Pancreas (tissue), 10 donors: Measurements from ENCODE around the gene NLGN4Y. TPM values are rescaled to one million over a fixed set of nuclear protein-coding genes. Genes with fewer than 3 reads are reported as not detected.

Source experiments
- ATAC-seq, 4 donors: fragments of 200-7000 bp; cut with Tn5 transposase; one replicate each; pipeline versions ENCODE4 v1.8.0 to v1.9.1; 2020; ENCODE audit warnings: mild to moderate bottlenecking in 4 of 4, moderate library complexity in 4 of 4
- DNase-seq, 6 donors: peaks; one replicate each; pipeline ENCODE4 v3.0.0-alpha.2; 2020
- FAIRE-seq: peaks from 2 replicates; lab custom pipeline; 2012; peaks lifted over from hg19 to GRCh38; lab: Jason Lieb, UNC
- H3K27ac ChIP-seq, 4 donors: fragments of 200-600 bp; sonication (generic); 1 replicate in 3 of 4; 2 replicates in 1 of 4; pipeline versions ENCODE4 v1.5.0 to v1.8.0; 2020
- H3K27me3 ChIP-seq, 4 donors: fragments of 200-600 bp; one replicate each; pipeline ENCODE4 v1.8.0; 2021
- H3K36me3 ChIP-seq, 3 donors: fragments of 200-600 bp; sonication (generic) in 1 of 3; one replicate each; pipeline versions ENCODE4 v1.5.0 to v1.8.0; 2020 to 2021
- H3K4me1 ChIP-seq, 3 donors: fragments of 200-600 bp; one replicate each; pipeline ENCODE4 v1.8.0; 2021
- H3K4me3 ChIP-seq, 4 donors: fragments of 200-600 bp; sonication (generic) in 2 of 4; one replicate each; pipeline versions ENCODE4 v1.5.0 to v1.8.0; 2020 to 2021
- H3K9me3 ChIP-seq, 4 donors: fragments of 200-600 bp; one replicate each; pipeline ENCODE4 v1.8.0; 2021
- WGBS, 2 donors: extraction: QIAGEN DNeasy Blood & Tissue Kit; methylation state at CpG; one replicate each; pipeline ENCODE4 v1.1.7; 2013; 5-methylcytosine and 5-hydroxymethylcytosine counted together
- intact Hi-C, 3 donors: fragments of 100-400 bp; cut with DNase I; formaldehyde crosslinking; loops; one replicate each; pipeline versions ENCODE4 v1.11.1 to v1.14.2; 2022
- polyA plus RNA-seq, 2 donors: library from polyadenylated mRNA; stranded (reverse); fragments of 200-250 nt; gene quantifications; one replicate each; pipeline ENCODE4 v1.2.3, GENCODE V29; 2013
- total RNA-seq, 6 donors: library from RNA; stranded (reverse); fragmentation: NEBNext Ultra II Directional in 4 of 6; extraction: Animal tissue kit (Norgen Biotek cat#: 25700) in 4 of 6; gene quantifications; one replicate each; pipeline versions ENCODE4 v1.2.1 to v1.2.4, GENCODE V29; 2021 to 2023
- TF ChIP-seq, protein P1 (sequence below), 4 donors: fragments of 200-600 bp; sonication (generic) in 3 of 4; IDR thresholded peaks; one replicate each; pipeline versions ENCODE4 v1.5.0 to v1.8.0; 2021; ENCODE audit warnings: antibody characterized with exemption in 4 of 4
- donor health status: healthy with polysubstance abuse.
- donor health status: DM: no; HTN: no; CAD: no; lungs with moderate emphysema.
- donor health status: DM: no; HTN: no; CAD: no.
- donor health status: control.
- donor health status: control.
- donor health status: Bipolar disorder and iron deficiency.
- donor health status: DM: yes; HTN: yes; CAD: no.
- donor health status: DM: no; HTN: no; CAD: no.
- donor health status: DM: no; HTN: no; CAD: no.
- donor health status: DM: yes; HTN: yes; CAD: no.

NLGN4Y gene
- total and polyA plus RNA-seq, 8 donors: 2.3 to 2.5 TPM; not detected in 6

DNA sequence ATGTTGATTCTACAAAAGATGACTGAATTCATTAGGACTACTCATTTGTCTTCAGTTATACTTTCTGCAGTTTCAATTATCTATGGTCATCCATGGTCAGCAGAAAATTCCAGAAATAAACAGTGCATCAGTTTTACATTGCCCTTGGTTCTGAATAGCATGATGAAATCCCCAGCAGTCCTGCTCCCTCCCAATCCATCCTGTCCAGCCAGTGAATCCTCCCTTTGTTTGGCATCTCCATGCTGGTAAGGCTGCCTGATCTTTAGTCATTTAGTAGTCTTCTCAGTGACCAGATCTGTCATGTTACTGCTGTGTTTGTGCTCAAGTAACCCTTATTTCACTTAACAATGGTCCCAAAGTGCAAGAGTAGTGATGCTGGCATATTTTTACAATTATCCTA, 239.3 kb downstream of the NLGN4Y start:
- no peak overlapping the region for H3K4me3 ChIP-seq
- no peaks in the 10 kb centered on the region for H3K27me3 ChIP-seq
- no peak for DNase-seq
- no peak overlapping the region for H3K27ac ChIP-seq
- no peaks in the 10 kb centered on the region for H3K9me3 ChIP-seq
- no peak for FAIRE-seq
- TF ChIP-seq, protein P1, sequence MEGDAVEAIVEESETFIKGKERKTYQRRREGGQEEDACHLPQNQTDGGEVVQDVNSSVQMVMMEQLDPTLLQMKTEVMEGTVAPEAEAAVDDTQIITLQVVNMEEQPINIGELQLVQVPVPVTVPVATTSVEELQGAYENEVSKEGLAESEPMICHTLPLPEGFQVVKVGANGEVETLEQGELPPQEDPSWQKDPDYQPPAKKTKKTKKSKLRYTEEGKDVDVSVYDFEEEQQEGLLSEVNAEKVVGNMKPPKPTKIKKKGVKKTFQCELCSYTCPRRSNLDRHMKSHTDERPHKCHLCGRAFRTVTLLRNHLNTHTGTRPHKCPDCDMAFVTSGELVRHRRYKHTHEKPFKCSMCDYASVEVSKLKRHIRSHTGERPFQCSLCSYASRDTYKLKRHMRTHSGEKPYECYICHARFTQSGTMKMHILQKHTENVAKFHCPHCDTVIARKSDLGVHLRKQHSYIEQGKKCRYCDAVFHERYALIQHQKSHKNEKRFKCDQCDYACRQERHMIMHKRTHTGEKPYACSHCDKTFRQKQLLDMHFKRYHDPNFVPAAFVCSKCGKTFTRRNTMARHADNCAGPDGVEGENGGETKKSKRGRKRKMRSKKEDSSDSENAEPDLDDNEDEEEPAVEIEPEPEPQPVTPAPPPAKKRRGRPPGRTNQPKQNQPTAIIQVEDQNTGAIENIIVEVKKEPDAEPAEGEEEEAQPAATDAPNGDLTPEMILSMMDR (IDR thresholded peaks at IDR 0.05): no peak
- no peak for ATAC-seq
- intact Hi-C loops: no loop called here
- no peaks in the 10 kb centered on the region for H3K4me1 ChIP-seq
- no peaks in the 10 kb centered on the region for H3K36me3 ChIP-seq

DNA sequence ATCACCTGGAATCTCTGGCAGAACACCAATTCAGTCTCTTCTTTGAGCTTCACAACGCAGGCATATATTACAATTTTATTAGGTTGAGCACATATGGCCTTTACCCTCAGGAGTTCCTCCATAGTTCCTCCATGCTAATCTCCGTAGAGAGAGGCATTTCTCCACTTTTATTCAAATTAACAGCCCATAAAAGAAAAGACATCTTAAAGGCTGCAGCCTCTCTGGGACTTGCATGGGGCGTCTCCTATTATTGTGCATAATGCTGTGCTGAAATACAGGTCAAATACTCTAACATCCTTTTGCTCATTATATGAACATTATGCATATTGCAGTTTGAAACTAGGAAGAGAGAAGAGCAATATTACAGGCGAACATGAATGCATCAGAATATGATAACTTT, 253.9 kb downstream of the NLGN4Y start:
- no peak for FAIRE-seq
- TF ChIP-seq, protein P1 (IDR thresholded peaks at IDR 0.05): no peak
- Histone ChIP-seq H3K27ac (no peak overlapping the region), H3K4me1 (no peaks in the 10 kb centered on the region), H3K27me3 (no peaks in the 10 kb centered on the region), H3K9me3 (no peaks in the 10 kb centered on the region), H3K4me3 (no peak overlapping the region), H3K36me3 (no peaks in the 10 kb centered on the region)
- intact Hi-C loops: no loop called here
- ATAC-seq: no peak
- 72% methylated on average over 4 of the region's 4 CpGs; no CpG with 5 or more reads in 1 of the 2 donors for WGBS, 2 donors
- no peak for DNase-seq

DNA sequence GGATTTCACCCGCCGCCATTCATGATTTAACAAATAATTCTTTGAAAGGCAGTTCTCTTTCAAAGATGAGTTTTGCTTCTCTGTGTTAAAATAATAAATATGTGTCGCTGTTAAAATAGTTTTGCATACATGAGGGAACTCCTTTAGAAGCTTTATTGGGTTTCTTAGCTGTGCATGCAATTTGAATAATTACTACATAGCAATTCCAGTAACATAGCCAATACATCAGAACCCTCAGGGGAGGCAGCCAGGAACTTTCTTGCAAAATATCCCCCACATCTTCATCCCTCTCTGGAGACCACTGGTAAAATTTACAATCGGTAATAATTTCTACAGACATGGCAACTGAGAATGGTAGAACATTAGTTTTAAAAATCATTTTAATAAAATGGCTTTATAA, 268.8 kb downstream of the NLGN4Y start:
- Histone ChIP-seq H3K36me3 (no peaks in the 10 kb centered on the region), H3K4me1 (no peaks in the 10 kb centered on the region), H3K27ac (no peak overlapping the region), H3K9me3 (no peaks in the 10 kb centered on the region), H3K27me3 (no peaks in the 10 kb centered on the region), H3K4me3 (no peak overlapping the region)
- TF ChIP-seq, protein P1 (IDR thresholded peaks at IDR 0.05): no peak
- DNase-seq (no peak), ATAC-seq (no peak), FAIRE-seq (no peak)
- WGBS, 2 donors: 88% methylated on average over 4 of the region's 4 CpGs; no CpG with 5 or more reads in 1 of the 2 donors
- intact Hi-C loops: no loop called here

DNA sequence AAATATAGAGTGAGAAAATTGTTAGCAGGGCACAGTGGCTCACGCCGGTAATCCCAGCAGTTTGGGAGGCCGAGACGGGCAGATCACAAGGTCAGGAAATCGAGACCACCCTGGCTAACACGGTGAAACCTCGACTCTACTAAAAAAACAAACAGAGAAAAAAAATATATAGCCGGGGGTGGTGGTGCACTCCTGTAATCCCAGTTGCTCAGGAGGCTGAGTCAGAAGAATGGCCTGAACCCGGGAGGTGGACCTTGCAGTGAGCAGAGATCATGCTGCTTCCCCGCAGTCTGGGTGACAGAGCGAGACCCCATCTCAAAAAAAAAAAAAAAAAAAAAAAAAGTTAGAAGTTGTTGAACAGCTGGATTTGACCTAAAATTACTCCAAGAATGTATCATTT, 269.3 kb downstream of the NLGN4Y start:
- no peaks in the 10 kb centered on the region for H3K27me3 ChIP-seq
- H3K4me3 ChIP-seq: no peak overlapping the region
- H3K36me3 ChIP-seq: no peaks in the 10 kb centered on the region
- no peak for FAIRE-seq
- 78% methylated on average over 11 of the region's 11 CpGs; no CpG with 5 or more reads in 1 of the 2 donors for WGBS, 2 donors
- no peak for ATAC-seq
- no peak overlapping the region for H3K27ac ChIP-seq
- TF ChIP-seq, protein P1 (IDR thresholded peaks at IDR 0.05): no peak
- intact Hi-C loops: no loop called here
- no peaks in the 10 kb centered on the region for H3K4me1 ChIP-seq
- no peak for DNase-seq
- no peaks in the 10 kb centered on the region for H3K9me3 ChIP-seq

DNA sequence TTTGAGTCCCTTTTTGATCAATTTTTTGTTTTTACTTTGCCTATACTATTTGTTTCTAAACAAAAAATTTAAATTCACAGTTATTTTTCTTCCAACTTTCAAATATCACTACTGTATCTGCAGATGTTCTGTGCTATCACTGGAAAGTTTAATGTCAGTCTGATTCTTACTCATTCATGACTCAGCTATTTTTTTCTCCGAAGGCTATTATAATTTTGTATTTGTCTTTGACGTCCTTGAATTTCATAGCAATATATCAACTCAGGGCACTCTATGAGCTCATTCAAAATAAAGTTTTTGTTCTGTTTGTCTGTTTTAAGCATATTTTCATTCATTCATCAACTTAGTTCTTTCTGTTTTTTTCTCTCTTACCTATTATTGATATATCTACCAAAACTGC, 273.7 kb downstream of the NLGN4Y start:
- TF ChIP-seq, protein P1 (IDR thresholded peaks at IDR 0.05): no peak
- ATAC-seq (no peak), DNase-seq (no peak), FAIRE-seq (no peak)
- Histone ChIP-seq H3K27me3 (no peaks in the 10 kb centered on the region), H3K4me1 (no peaks in the 10 kb centered on the region), H3K36me3 (no peaks in the 10 kb centered on the region), H3K9me3 (no peaks in the 10 kb centered on the region), H3K27ac (no peak overlapping the region), H3K4me3 (no peak overlapping the region)
- 28% methylated on average over 2 of the region's 2 CpGs; no CpG with 5 or more reads in 1 of the 2 donors for WGBS, 2 donors
- intact Hi-C loops: no loop called here
